PC-3 (cell line): ENCODE measurements around the gene DCDC2. TPM values are rescaled to one million over a fixed set of nuclear protein-coding genes. Genes with fewer than 3 reads are reported as not detected.

Experiments used
- ATAC-seq: fragments of 200-7000 bp; cut with Tn5 transposase; 2 replicates; pipeline ENCODE4 v1.9.1; 2020; ENCODE audit warnings: mild to moderate bottlenecking, moderate library complexity
- BruUV-seq: library from RNA; stranded (reverse); fragments of 400-500 nt; replicated peaks from 2 replicates; lab custom pipeline; 2021; lab: Mats Ljungman, UMichigan
- CTCF ChIA-PET: fragments of 300-600 bp; sonication (Branson Sonifier 250); formaldehyde crosslinking; loops from one replicate; lab custom pipeline; 2022; ENCODE audit warnings: antibody characterized with exemption; lab: Charles Lee
- POLR2A ChIA-PET: fragments of 300-600 bp; sonication (Branson Sonifier 250); formaldehyde crosslinking; loops from one replicate; lab custom pipeline; 2022; ENCODE audit warnings: antibody characterized with exemption; ENCODE audit not compliant: unreplicated experiment; lab: Charles Lee
- DNase-seq: peaks from one replicate; pipeline ENCODE4 v3.0.0-alpha.2; 2015
- H2AFZ ChIP-seq: fragments of 300-600 bp; sonication (generic); 2 replicates; pipeline ENCODE4 v1.6.0; 2016; ENCODE audit warnings: antibody characterized with exemption, low read length
- H3F3A ChIP-seq: fragments of 300-600 bp; sonication (generic); one replicate; pipeline ENCODE4 v1.6.0; 2017; ENCODE audit warnings: antibody characterized with exemption, low read length, control low read depth, mild to moderate bottlenecking; ENCODE audit not compliant: unreplicated experiment
- H3K27ac ChIP-seq: fragments of 300-600 bp; sonication (generic); 2 replicates; pipeline ENCODE4 v1.5.1; 2016; ENCODE audit warnings: mild to moderate bottlenecking, low read length
- H3K27me3 ChIP-seq: fragments of 300-600 bp; sonication (generic); 2 replicates; pipeline ENCODE4 v1.6.1; 2016; ENCODE audit warnings: low read length, mixed read lengths
- H3K36me3 ChIP-seq: fragments of 300-600 bp; sonication (generic); 2 replicates; pipeline ENCODE4 v1.6.1; 2016; ENCODE audit warnings: low read depth, mixed run types, low read length, mixed read lengths
- H3K4me1 ChIP-seq: fragments of 300-600 bp; sonication (generic); 2 replicates; pipeline ENCODE4 v1.5.1; 2016; ENCODE audit warnings: low read length; ENCODE audit not compliant: insufficient read depth
- H3K4me2 ChIP-seq: fragments of 300-600 bp; sonication (generic); 2 replicates; pipeline ENCODE4 v1.6.0; 2016; ENCODE audit warnings: low read length
- H3K4me3 ChIP-seq: fragments of 300-600 bp; sonication (generic); 2 replicates; pipeline ENCODE4 v1.5.1; 2016; ENCODE audit warnings: mild to moderate bottlenecking, low read length, mixed read lengths
- H3K79me2 ChIP-seq: fragments of 300-600 bp; sonication (generic); 2 replicates; pipeline ENCODE4 v1.6.1; 2017; ENCODE audit warnings: low read length, mixed read lengths
- H3K9ac ChIP-seq: fragments of 300-600 bp; sonication (generic); 2 replicates; pipeline ENCODE4 v1.6.0; 2016; ENCODE audit warnings: mild to moderate bottlenecking, low read length
- H3K9me2 ChIP-seq: fragments of 300-600 bp; sonication (generic); replicated peaks from 2 replicates; pipeline ENCODE4 v1.6.1; 2016; ENCODE audit warnings: mixed run types, low read length, mixed read lengths
- H3K9me3 ChIP-seq: fragments of 300-600 bp; sonication (generic); 2 replicates; pipeline ENCODE4 v1.6.1; 2016; ENCODE audit warnings: low read length, mixed read lengths
- H4K20me1 ChIP-seq: fragments of 300-600 bp; sonication (generic); 2 replicates; pipeline ENCODE4 v1.6.1; 2016; ENCODE audit warnings: low read length, mixed read lengths
- EZH2 ChIP-seq: fragments of 300-600 bp; sonication (generic); IDR thresholded peaks from one replicate; pipeline ENCODE4 v1.6.1; 2017; ENCODE audit warnings: antibody characterized with exemption, mild to moderate bottlenecking, low read length; ENCODE audit not compliant: unreplicated experiment
- EZH2phosphoT487 ChIP-seq: fragments of 300-600 bp; sonication (generic); IDR thresholded peaks from 2 replicates; pipeline ENCODE4 v1.6.1; 2018; ENCODE audit warnings: mild to moderate bottlenecking, antibody characterized with exemption, low read length, borderline replicate concordance
- intact Hi-C: fragments of 100-400 bp; cut with micrococcal nuclease; formaldehyde crosslinking; loops from 2 replicates; pipeline ENCODE4 v1.9.0; 2023
- total RNA-seq: library from RNA; depleted of rRNA; stranded (reverse); fragments of >200 nt; gene quantifications from 2 replicates; pipeline ENCODE4 v1.2.3, GENCODE V29; 2014
- TF ChIP-seq, protein P1 (sequence below): fragments of 300-600 bp; sonication (generic); conservative IDR thresholded peaks from 2 replicates; pipeline ENCODE4 v1.5.1; 2017; ENCODE audit warnings: antibody characterized with exemption, low read depth, mild to moderate bottlenecking, low read length

The DCDC2 gene
- total RNA-seq, 1 experiment from 2014 or later, result 0.11 TPM

GRCh38 chr6:24157886-24158285 is 200.0 kb downstream of the DCDC2 start:
- no peak overlapping the region for H3K4me3 ChIP-seq
- H3K27ac ChIP-seq, result no peak overlapping the region
- H3K4me1 ChIP-seq, result peaks cover 3% of the 10 kb centered on the region; the same call in 1 of the 2 replicates
- intact Hi-C loops, result no loop called here
- H3K9ac ChIP-seq, result no peak overlapping the region
- no peak for ATAC-seq
- POLR2A ChIA-PET, result no interaction called here
- CTCF ChIA-PET, result no interaction called here
- H3K27me3 ChIP-seq, result peaks cover 35% of the 10 kb centered on the region
- H3K9me2 ChIP-seq, result no peaks in the 10 kb centered on the region
- H3K4me2 ChIP-seq, result no peak overlapping the region
- H4K20me1 ChIP-seq, result no peaks in the 10 kb centered on the region
- H3K9me3 ChIP-seq, result no peaks in the 10 kb centered on the region
- BruUV-seq, result no TSS peak
- H3K36me3 ChIP-seq, result no peaks in the 10 kb centered on the region
- H3K79me2 ChIP-seq, result no peaks in the 10 kb centered on the region
- no peaks in the 10 kb centered on the region for H3F3A ChIP-seq
- H2AFZ ChIP-seq, result no peak overlapping the region
- TF ChIP-seq EZH2phosphoT487, result no peak
- no peak for TF ChIP-seq EZH2
- TF ChIP-seq, protein P1, sequence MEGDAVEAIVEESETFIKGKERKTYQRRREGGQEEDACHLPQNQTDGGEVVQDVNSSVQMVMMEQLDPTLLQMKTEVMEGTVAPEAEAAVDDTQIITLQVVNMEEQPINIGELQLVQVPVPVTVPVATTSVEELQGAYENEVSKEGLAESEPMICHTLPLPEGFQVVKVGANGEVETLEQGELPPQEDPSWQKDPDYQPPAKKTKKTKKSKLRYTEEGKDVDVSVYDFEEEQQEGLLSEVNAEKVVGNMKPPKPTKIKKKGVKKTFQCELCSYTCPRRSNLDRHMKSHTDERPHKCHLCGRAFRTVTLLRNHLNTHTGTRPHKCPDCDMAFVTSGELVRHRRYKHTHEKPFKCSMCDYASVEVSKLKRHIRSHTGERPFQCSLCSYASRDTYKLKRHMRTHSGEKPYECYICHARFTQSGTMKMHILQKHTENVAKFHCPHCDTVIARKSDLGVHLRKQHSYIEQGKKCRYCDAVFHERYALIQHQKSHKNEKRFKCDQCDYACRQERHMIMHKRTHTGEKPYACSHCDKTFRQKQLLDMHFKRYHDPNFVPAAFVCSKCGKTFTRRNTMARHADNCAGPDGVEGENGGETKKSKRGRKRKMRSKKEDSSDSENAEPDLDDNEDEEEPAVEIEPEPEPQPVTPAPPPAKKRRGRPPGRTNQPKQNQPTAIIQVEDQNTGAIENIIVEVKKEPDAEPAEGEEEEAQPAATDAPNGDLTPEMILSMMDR, result no peak
- no peak for DNase-seq

GRCh38 chr6:24154121-24154520 is 203.7 kb downstream of the DCDC2 start:
- ChIA-PET CTCF (no interaction called here), POLR2A (no interaction called here)
- ATAC-seq (peak; percentile 70), DNase-seq (peak; percentile 81)
- H3K9me2 ChIP-seq, result no peaks in the 10 kb centered on the region
- no peak overlapping the region for H3K4me2 ChIP-seq
- no peak overlapping the region for H3K4me3 ChIP-seq
- no peaks in the 10 kb centered on the region for H3K79me2 ChIP-seq
- H4K20me1 ChIP-seq, result no peaks in the 10 kb centered on the region
- no peak for TF ChIP-seq EZH2
- TF ChIP-seq, protein P1, result no peak
- H3F3A ChIP-seq, result no peaks in the 10 kb centered on the region
- no peak overlapping the region for H3K9ac ChIP-seq
- no peaks in the 10 kb centered on the region for H3K9me3 ChIP-seq
- H3K4me1 ChIP-seq, result peaks cover 3% of the 10 kb centered on the region; the same call in 1 of the 2 replicates
- no peak overlapping the region for H2AFZ ChIP-seq
- peaks cover 42% of the 10 kb centered on the region for H3K27me3 ChIP-seq
- no peak overlapping the region for H3K27ac ChIP-seq
- H3K36me3 ChIP-seq, result no peaks in the 10 kb centered on the region
- BruUV-seq, result no TSS peak
- intact Hi-C loops, result no loop called here

DNA sequence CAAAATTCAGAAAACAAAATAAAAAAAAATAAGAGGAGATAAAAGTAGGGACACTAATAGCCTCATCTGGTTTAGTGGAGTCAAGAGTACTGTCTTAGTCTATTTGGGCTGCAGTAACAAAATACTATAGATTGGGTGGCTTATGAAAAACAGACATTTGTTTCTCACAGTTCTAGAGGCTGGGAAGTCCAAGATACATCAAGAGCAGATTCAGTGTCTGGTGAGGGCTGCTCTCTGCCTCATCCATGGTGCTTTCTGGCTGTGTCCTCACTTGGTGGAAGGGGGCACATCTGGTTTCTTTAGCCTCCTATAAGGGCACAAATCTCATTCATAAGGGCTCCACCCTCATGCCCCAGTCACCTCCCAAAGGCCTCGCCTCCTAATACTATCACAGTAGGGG is 205.8 kb downstream of the DCDC2 start:
- ChIA-PET POLR2A (no interaction called here), CTCF (no interaction called here)
- H3K9me2 ChIP-seq, result no peaks in the 10 kb centered on the region
- H3K27me3 ChIP-seq, result peaks cover 43% of the 10 kb centered on the region
- no peaks in the 10 kb centered on the region for H4K20me1 ChIP-seq
- no peaks in the 10 kb centered on the region for H3K36me3 ChIP-seq
- no peak overlapping the region for H3K4me2 ChIP-seq
- no peak overlapping the region for H2AFZ ChIP-seq
- TF ChIP-seq, protein P1, result no peak
- TF ChIP-seq EZH2, result no peak
- no peak for TF ChIP-seq EZH2phosphoT487
- no peak overlapping the region for H3K4me3 ChIP-seq
- H3K9me3 ChIP-seq, result no peaks in the 10 kb centered on the region
- H3K9ac ChIP-seq, result no peak overlapping the region
- BruUV-seq, result no TSS peak
- H3F3A ChIP-seq, result no peaks in the 10 kb centered on the region
- ATAC-seq (no peak), DNase-seq (no peak)
- H3K79me2 ChIP-seq, result no peaks in the 10 kb centered on the region
- H3K4me1 ChIP-seq, result peaks cover 3% of the 10 kb centered on the region; the same call in 1 of the 2 replicates
- no peak overlapping the region for H3K27ac ChIP-seq
- intact Hi-C loops, result no loop called here
